Stomach (tissue), 4 donors: Measurements from ENCODE around the gene LRMDA.

ENCODE experiments used
- CTCF ChIP-seq, 7 experiments: fragments of 450-650 bp in 4 of 7; fragments of 200-600 bp in 3 of 7; sonication (generic) in 3 of 7; IDR thresholded peaks; one replicate each; pipeline ENCODE4 v1.5.1; 2016 to 2019; ENCODE audit warnings: antibody characterized with exemption in 7 of 7, control low read depth in 2 of 7, mild to moderate bottlenecking in 1 of 7
- EP300 ChIP-seq: sonication (generic); formaldehyde crosslinking; IDR thresholded peaks from one replicate; pipeline ENCODE4 v1.6.1; 2017; ENCODE audit warnings: antibody characterized with exemption
- POLR2A ChIP-seq, 4 donors: fragments of 450-650 bp; IDR thresholded peaks; one replicate each; pipeline ENCODE4 v1.6.1; 2016; ENCODE audit warnings: antibody characterized with exemption in 4 of 4, control low read depth in 2 of 4, mild to moderate bottlenecking in 1 of 4, moderate library complexity in 1 of 4
- POLR2AphosphoS5 ChIP-seq, 3 donors: sonication (generic); formaldehyde crosslinking; IDR thresholded peaks; one replicate each; pipeline ENCODE4 v1.6.1; 2016; ENCODE audit warnings: antibody characterized with exemption in 3 of 3

- TF ChIP-seq POLR2AphosphoS5 (IDR thresholded peaks at IDR 0.05) (no peak), CTCF (IDR thresholded peaks at IDR 0.05) (no peak), POLR2A (IDR thresholded peaks at IDR 0.05) (no peak), EP300 (no peak)
These were observed 371.7 kb downstream of the LRMDA start for GRCh38 chr10:75803121-75803520.
